ENCODE data around the gene HES3. TPM values are rescaled to one million over a fixed set of nuclear protein-coding genes. Genes with fewer than 3 reads are reported as not detected.

Gene HES3
- total RNA-seq, 4 donors from 2014 or later = not detected

DNA sequence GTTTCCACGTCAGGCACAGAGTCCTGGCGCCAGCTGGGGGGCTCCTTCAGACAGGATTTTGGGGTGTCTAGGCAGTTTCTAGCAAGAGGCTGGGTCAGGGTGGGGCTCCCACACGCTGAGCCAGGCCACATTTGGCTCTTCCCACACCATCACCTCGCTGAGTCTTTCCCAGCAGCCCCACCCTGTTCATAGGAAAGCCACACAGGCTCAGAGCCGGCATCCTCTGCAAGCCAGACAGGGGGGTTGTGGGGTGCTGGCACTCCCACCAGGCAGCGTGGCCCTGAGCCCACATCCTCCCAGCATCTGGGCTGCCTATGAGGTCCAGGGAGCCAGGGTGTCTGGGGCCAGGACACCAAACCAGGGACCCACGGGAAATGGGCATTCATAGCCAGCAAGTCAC is 19.7 kb downstream of the HES3 start:
- H3K9me3 ChIP-seq = no peaks in the 10 kb centered on the region
- H3K4me3 ChIP-seq = no peak overlapping the region
- no peak for TF ChIP-seq POLR2A (IDR thresholded peaks at IDR 0.05)
- TF ChIP-seq, protein P1, sequence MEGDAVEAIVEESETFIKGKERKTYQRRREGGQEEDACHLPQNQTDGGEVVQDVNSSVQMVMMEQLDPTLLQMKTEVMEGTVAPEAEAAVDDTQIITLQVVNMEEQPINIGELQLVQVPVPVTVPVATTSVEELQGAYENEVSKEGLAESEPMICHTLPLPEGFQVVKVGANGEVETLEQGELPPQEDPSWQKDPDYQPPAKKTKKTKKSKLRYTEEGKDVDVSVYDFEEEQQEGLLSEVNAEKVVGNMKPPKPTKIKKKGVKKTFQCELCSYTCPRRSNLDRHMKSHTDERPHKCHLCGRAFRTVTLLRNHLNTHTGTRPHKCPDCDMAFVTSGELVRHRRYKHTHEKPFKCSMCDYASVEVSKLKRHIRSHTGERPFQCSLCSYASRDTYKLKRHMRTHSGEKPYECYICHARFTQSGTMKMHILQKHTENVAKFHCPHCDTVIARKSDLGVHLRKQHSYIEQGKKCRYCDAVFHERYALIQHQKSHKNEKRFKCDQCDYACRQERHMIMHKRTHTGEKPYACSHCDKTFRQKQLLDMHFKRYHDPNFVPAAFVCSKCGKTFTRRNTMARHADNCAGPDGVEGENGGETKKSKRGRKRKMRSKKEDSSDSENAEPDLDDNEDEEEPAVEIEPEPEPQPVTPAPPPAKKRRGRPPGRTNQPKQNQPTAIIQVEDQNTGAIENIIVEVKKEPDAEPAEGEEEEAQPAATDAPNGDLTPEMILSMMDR (IDR thresholded peaks at IDR 0.05) = no peak
- no peak overlapping the region for H3K27ac ChIP-seq
- H3K27me3 ChIP-seq = no peaks in the 10 kb centered on the region
- no peak for DNase-seq
- H3K4me1 ChIP-seq = peaks cover 0 to 9% of the 10 kb centered on the region in 2 donors
- no peaks in the 10 kb centered on the region for H3K36me3 ChIP-seq
- intact Hi-C loops (cut with DNase I; ENCODE audit: low total_unique reads) = no loop called here

DNA sequence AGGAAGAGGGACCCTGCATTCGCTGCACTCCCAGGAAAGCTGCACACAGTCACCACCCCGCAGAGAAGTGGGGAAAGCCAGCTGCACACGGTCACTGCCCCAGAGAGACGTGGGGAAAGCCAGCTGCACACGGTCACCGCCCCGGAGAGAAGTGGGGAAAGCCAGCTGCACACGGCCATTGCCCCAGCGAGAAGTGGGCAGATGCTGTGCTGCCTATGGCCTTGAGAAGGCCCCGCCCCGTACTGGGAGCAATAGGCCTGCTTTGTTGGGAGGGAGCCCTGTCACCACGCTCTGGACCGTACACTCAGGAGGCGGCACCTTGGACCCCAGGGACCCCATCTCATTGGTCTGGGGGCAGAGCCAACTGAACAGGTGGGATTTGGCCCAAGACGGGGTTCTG is 21.2 kb downstream of the HES3 start:
- no peaks in the 10 kb centered on the region for H3K36me3 ChIP-seq
- H3K4me1 ChIP-seq = peaks cover 0 to 9% of the 10 kb centered on the region in 2 donors
- intact Hi-C loops (cut with DNase I; ENCODE audit: low total_unique reads) = no loop called here

DNA sequence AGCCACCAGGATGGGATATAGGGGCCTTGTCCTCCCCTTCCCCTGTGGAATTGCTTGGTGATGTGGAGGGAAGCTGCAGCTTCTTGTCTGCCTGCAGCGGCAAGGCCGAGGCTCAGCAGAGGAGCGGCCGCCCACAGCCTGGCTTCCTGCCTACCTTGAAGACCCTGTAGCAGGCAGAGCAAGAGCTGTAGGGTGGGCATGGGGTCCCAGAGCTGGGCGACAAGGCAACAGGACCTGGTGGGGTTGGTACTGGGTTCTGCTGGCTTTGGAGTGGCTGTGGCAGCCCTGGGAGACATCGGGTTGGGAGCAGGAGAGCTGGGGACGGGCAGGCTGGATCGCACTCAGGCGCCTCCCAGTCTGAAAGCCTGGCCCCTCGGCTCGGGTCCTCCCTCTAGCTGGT is 22.7 kb downstream of the HES3 start:
- peaks cover 0 to 9% of the 10 kb centered on the region in 2 donors for H3K4me1 ChIP-seq
- intact Hi-C loops (cut with DNase I; ENCODE audit: low total_unique reads) = no loop called here
- no peaks in the 10 kb centered on the region for H3K9me3 ChIP-seq
- H3K27ac ChIP-seq = no peak overlapping the region
- H3K4me3 ChIP-seq = no peak overlapping the region
- no peaks in the 10 kb centered on the region for H3K27me3 ChIP-seq
- no peak for DNase-seq
- H3K36me3 ChIP-seq = no peaks in the 10 kb centered on the region
- TF ChIP-seq, protein P1 (IDR thresholded peaks at IDR 0.05) = no peak
- TF ChIP-seq POLR2A (IDR thresholded peaks at IDR 0.05) = no peak

More for the DNA sequence above, 21.2 kb downstream of the HES3 start:
- no peak for TF ChIP-seq POLR2A (IDR thresholded peaks at IDR 0.05)
- TF ChIP-seq, protein P1 (IDR thresholded peaks at IDR 0.05) = no peak
- no peaks in the 10 kb centered on the region for H3K27me3 ChIP-seq
- no peak overlapping the region for H3K27ac ChIP-seq
- no peaks in the 10 kb centered on the region for H3K9me3 ChIP-seq
- no peak overlapping the region for H3K4me3 ChIP-seq
- no peak for DNase-seq

DNA sequence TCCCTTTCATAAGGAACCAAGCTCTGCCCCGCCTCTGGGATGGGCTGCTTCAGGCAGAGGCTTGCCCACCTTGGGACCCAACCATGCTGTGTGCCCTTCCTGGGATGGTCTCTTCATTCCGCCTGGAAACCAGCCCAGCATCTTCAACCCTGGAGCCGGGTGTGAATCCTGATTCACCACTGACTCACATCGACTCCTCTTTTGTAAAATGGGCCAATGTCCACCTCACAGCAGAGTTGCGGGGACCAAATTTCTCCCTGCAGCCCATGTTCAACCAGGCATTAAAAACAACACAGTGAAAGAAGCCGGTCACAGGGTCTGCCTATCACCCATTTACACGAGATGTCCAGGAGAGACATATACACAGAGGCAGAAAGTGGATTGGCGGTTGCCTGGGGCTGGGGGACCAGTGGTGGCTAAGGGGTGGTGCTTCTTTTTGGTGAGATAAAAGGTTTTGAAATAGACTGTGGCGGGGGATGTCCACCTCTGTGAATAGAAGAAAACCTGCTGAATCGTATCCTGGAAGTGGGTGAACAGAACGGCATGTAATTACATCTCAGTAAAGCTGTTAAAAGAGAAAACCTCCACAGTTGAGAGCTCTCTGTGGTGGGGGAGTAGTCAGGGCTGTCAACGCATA is 23.8 kb downstream of the HES3 start:
- H3K4me3 ChIP-seq = no peak overlapping the region
- TF ChIP-seq POLR2A (IDR thresholded peaks at IDR 0.05) = no peak
- TF ChIP-seq, protein P1 (IDR thresholded peaks at IDR 0.05) = no peak
- H3K4me1 ChIP-seq = peaks cover 0 to 9% of the 10 kb centered on the region in 2 donors
- intact Hi-C loops (cut with DNase I; ENCODE audit: low total_unique reads) = no loop called here
- no peaks in the 10 kb centered on the region for H3K27me3 ChIP-seq
- H3K27ac ChIP-seq = no peak overlapping the region
- H3K36me3 ChIP-seq = no peaks in the 10 kb centered on the region
- DNase-seq = no peak
- no peaks in the 10 kb centered on the region for H3K9me3 ChIP-seq

DNA sequence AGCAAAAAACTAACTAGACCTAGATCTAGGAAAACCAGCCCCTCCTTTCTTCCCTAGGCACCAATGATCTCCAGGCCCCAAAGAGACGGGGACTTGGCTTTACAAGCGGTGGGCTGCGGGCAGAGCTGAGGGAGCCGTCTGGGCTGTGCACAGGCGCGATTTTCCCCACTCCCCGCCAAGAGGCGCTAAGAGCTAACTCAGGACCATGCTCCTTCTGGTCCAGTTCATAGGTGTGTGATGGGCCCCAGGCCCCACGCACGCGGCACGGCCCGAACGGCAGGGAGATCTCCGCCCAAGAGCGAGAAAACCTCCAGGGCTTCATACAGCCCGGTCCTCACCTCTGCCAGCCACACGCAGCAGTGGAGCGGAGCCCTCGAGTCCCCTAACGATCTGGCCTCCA is 24.4 kb downstream of the HES3 start:
- Histone ChIP-seq H3K36me3 (no peaks in the 10 kb centered on the region), H3K27ac (no peak overlapping the region), H3K4me3 (no peak overlapping the region), H3K27me3 (no peaks in the 10 kb centered on the region), H3K4me1 (peaks cover 0 to 4% of the 10 kb centered on the region in 2 donors), H3K9me3 (no peaks in the 10 kb centered on the region)
- intact Hi-C loops (cut with DNase I; ENCODE audit: low total_unique reads) = no loop called here
- DNase-seq = no peak
- TF ChIP-seq POLR2A (IDR thresholded peaks at IDR 0.05) = no peak
- TF ChIP-seq, protein P1 (IDR thresholded peaks at IDR 0.05) = no peak

Measured in uterus (tissue), 4 donors.